Endodermal cell (in vitro differentiated cells): Measurements from ENCODE around the gene EXD2. TPM values are rescaled to one million over a fixed set of nuclear protein-coding genes. Genes with fewer than 3 reads are reported as not detected.
"Not testable (repeated sequence)": the region's sequence is repeated elsewhere in the genome, so short reads cannot be mapped to it uniquely, and the experiment has no call there.

Source experiments
- DNase-seq: peaks from one replicate; pipeline ENCODE4 v3.0.0-alpha.2; 2017
- H3K27ac ChIP-seq: 2 replicates; pipeline ENCODE4 v1.5.1; 2013; ENCODE audit warnings: mild to moderate bottlenecking, low read depth, low read length, moderate library complexity
- H3K27me3 ChIP-seq: 2 replicates; pipeline ENCODE4 v1.6.1; 2013; ENCODE audit warnings: mild to moderate bottlenecking, low read length, moderate library complexity; ENCODE audit not compliant: insufficient read depth, control insufficient read depth, poor library complexity, severe bottlenecking
- H3K36me3 ChIP-seq: 2 replicates; pipeline ENCODE4 v1.7.0; 2013; ENCODE audit warnings: mild to moderate bottlenecking, low read length, moderate library complexity; ENCODE audit not compliant: control insufficient read depth, insufficient read depth
- H3K4me1 ChIP-seq: one replicate; pipeline ENCODE4 v1.7.0; 2013; ENCODE audit warnings: low read length; ENCODE audit not compliant: control insufficient read depth, insufficient read depth
- H3K4me3 ChIP-seq: 2 replicates; pipeline ENCODE4 v1.5.1; 2013; ENCODE audit warnings: mild to moderate bottlenecking, low read length, moderate library complexity
- H3K9ac ChIP-seq: 2 replicates; pipeline ENCODE4 v1.6.1; 2013; ENCODE audit warnings: mild to moderate bottlenecking, low read length, moderate library complexity; ENCODE audit not compliant: poor library complexity, severe bottlenecking; ENCODE audit errors: extremely low read depth
- H3K9me3 ChIP-seq: 2 replicates; pipeline ENCODE4 v1.6.1; 2013; ENCODE audit warnings: mild to moderate bottlenecking, low read length, moderate library complexity; ENCODE audit not compliant: control insufficient read depth
- H3K27ac Mint-ChIP-seq: 2 replicates; pipeline ENCODE4 v1.8.0; 2020; ENCODE audit warnings: mixed read lengths
- H3K27me3 Mint-ChIP-seq: 2 replicates; pipeline ENCODE4 v1.8.0; 2021; ENCODE audit warnings: mild to moderate bottlenecking, mixed read lengths; ENCODE audit not compliant: insufficient read depth
- H3K36me3 Mint-ChIP-seq: 2 replicates; pipeline ENCODE4 v1.8.0; 2020; ENCODE audit warnings: low read depth, mixed read lengths
- H3K4me1 Mint-ChIP-seq: 2 replicates; pipeline ENCODE4 v1.8.0; 2020; ENCODE audit warnings: mixed read lengths
- H3K4me3 Mint-ChIP-seq: 2 replicates; pipeline ENCODE4 v1.8.0; 2020; ENCODE audit warnings: mild to moderate bottlenecking, moderate library complexity, mixed read lengths
- H3K9me3 Mint-ChIP-seq: 2 replicates; pipeline ENCODE4 v1.8.0; 2020; ENCODE audit warnings: mild to moderate bottlenecking, mixed read lengths
- CTCF ChIP-seq: fragments of 200-600 bp; sonication (generic); conservative IDR thresholded peaks from 2 replicates; pipeline ENCODE4 v1.5.0; 2021; ENCODE audit warnings: antibody characterized with exemption, mild to moderate bottlenecking
- WGBS, 2 experiments: methylation state at CpG; one replicate each; pipeline versions ENCODE4 v1.1.5 to v1.1.7; 2013; ENCODE audit warnings: missing lambda C conversion rate in 2 of 2, mixed read lengths in 1 of 2; ENCODE audit not compliant: insufficient coverage in 1 of 2, insufficient read length in 1 of 2; 5-methylcytosine and 5-hydroxymethylcytosine counted together
- total RNA-seq, 2 donors: library from RNA; stranded (reverse); fragmentation: NEBNext Ultra II Directional in 1 of 2; extraction: Animal tissue kit (Norgen Biotek cat#: 25700) in 1 of 2; gene quantifications; 2 replicates in 1 of 2; 3 replicates in 1 of 2; pipeline ENCODE4 v1.2.1, GENCODE V29; 2021

EXD2 gene
- total RNA-seq, 2 donors from 2014 or later: 26.9 to 27.2 TPM

DNA sequence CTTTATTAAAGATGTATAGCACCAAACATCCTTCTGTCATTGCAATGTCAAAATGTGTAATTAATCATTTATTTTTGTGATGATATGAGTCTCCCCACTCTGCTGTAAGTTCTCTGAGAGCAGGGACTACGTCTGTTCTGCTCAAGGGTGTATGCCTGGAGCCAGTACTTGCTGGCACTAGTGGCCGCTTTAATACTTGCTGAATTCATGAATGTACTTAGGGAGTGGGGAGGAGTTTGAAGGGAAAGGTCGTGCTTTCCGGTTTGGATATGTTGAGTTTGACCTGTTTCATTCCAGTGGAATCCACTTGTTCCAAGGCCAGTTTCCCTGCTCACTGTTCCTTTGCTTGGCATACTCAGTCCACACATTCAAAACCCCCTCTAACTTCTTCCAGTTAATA is 36.5 kb upstream of the EXD2 start:
- peak; percentile 24 for TF ChIP-seq CTCF
- no peaks in the 10 kb centered on the region for H3K36me3 Mint-ChIP-seq
- H3K27ac Mint-ChIP-seq: no peak overlapping the region
- Histone ChIP-seq H3K4me1 (no peaks in the 10 kb centered on the region), H3K27me3 (no peaks in the 10 kb centered on the region), H3K4me3 (no peak overlapping the region), H3K27ac (no peak overlapping the region), H3K9ac (no peak overlapping the region), H3K36me3 (peaks cover 6% of the 10 kb centered on the region), H3K9me3 (no peaks in the 10 kb centered on the region)
- peaks cover 3% of the 10 kb centered on the region for H3K27me3 Mint-ChIP-seq
- peak; percentile 49 for DNase-seq
- WGBS, 2 experiments: 33 to 46% methylated on average over 1 to 4 of the region's 4 CpGs
- peak overlapping the region; percentile 24 for H3K4me3 Mint-ChIP-seq
- H3K9me3 Mint-ChIP-seq: no peaks in the 10 kb centered on the region
- peaks cover 19% of the 10 kb centered on the region for H3K4me1 Mint-ChIP-seq

DNA sequence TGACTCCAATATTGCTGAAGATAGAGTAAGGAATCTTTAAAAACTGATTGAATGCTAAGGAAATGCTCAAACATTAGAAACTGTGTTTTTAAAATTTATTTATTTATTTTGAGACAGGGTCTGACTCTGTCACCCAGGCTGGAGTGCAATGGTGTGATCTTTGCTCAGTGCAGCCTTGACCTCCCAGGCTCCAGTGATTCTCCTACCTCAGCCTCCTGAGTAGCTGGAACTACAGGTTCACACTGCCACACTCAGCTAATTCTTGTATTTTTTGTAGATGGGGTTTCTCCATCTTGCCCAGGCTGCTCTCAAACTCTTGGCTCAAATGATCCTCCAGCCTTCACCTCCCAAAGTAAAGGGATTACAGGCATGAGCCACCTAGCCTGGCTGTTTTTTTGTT is 35.1 kb upstream of the EXD2 start:
- no peaks in the 10 kb centered on the region for H3K4me1 ChIP-seq
- H3K27me3 Mint-ChIP-seq: peaks cover 3% of the 10 kb centered on the region
- H3K9me3 ChIP-seq: peaks cover 6% of the 10 kb centered on the region
- no peak overlapping the region for H3K27ac Mint-ChIP-seq
- no peaks in the 10 kb centered on the region for H3K27me3 ChIP-seq
- no peak overlapping the region for H3K9ac ChIP-seq
- no peaks in the 10 kb centered on the region for H3K36me3 Mint-ChIP-seq
- no peak overlapping the region for H3K4me3 ChIP-seq
- no peaks in the 10 kb centered on the region for H3K9me3 Mint-ChIP-seq
- no peak for DNase-seq
- no peak for TF ChIP-seq CTCF
- H3K4me1 Mint-ChIP-seq: peaks cover 7% of the 10 kb centered on the region
- H3K4me3 Mint-ChIP-seq: no peak overlapping the region
- no peaks in the 10 kb centered on the region for H3K36me3 ChIP-seq
- H3K27ac ChIP-seq: no peak overlapping the region

- peaks cover 20% of the 10 kb centered on the region for H3K27me3 Mint-ChIP-seq
- no peak for TF ChIP-seq CTCF
- Histone ChIP-seq H3K36me3 (no peaks in the 10 kb centered on the region), H3K27ac (no peak overlapping the region), H3K4me3 (no peak overlapping the region), H3K9me3 (peaks cover 27% of the 10 kb centered on the region), H3K27me3 (no peaks in the 10 kb centered on the region), H3K9ac (no peak overlapping the region), H3K4me1 (no peaks in the 10 kb centered on the region)
- WGBS, 2 experiments: 100% methylated on average over 1 of the region's 1 CpG; no CpG with 5 or more reads in 1 of the 2 experiments
- DNase-seq: no peak
- H3K27ac Mint-ChIP-seq: no peak overlapping the region
- H3K4me1 Mint-ChIP-seq: no peaks in the 10 kb centered on the region
- H3K36me3 Mint-ChIP-seq: peaks cover 2% of the 10 kb centered on the region
- H3K9me3 Mint-ChIP-seq: peaks cover 27% of the 10 kb centered on the region
- H3K4me3 Mint-ChIP-seq: no peak overlapping the region
These were observed 29.7 kb upstream of the EXD2 start for GRCh38 chr14:69161590-69161989.

DNA sequence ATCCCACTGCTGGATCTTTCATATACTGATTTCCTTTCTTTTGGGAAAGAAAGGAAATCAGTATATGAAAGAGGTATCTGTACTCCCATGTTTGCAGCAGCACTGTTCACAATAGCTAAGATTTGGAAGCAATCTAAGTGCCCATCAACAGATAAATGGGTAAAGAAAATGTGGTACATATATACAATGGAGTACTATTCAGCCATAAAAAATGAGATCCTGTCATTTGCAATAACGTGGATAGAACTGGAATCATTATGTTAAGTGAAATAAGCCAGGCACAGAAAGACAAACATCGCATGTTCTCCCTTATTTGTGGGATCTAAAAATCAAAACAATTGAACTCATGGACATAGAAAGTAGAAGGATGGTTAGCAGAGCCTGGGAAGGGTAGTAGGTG is 25.5 kb upstream of the EXD2 start:
- H3K9me3 ChIP-seq: peaks cover 25% of the 10 kb centered on the region
- not testable (repeated sequence) for H3K4me1 ChIP-seq, H3K27ac Mint-ChIP-seq, H3K4me3 Mint-ChIP-seq, H3K9ac ChIP-seq, H3K36me3 ChIP-seq, H3K27me3 ChIP-seq, H3K4me3 ChIP-seq, DNase-seq, H3K36me3 Mint-ChIP-seq, H3K4me1 Mint-ChIP-seq, H3K27ac ChIP-seq
- peaks cover 17% of the 10 kb centered on the region for H3K27me3 Mint-ChIP-seq
- H3K9me3 Mint-ChIP-seq: peaks cover 27% of the 10 kb centered on the region
- WGBS, 2 experiments: 87 to 100% methylated on average over 2 of the region's 2 CpGs
